H1 (cell line): ENCODE data around the gene KRTAP2-3. TPM values are rescaled to one million over a fixed set of nuclear protein-coding genes. Genes with fewer than 3 reads are reported as not detected.
"Not testable (repeated sequence)": the region's sequence is repeated elsewhere in the genome, so short reads cannot be mapped to it uniquely, and the experiment has no call there.

ENCODE experiments used
- CTCF ChIA-PET: fragments of 300-600 bp; sonication (Branson Sonifier 250); formaldehyde crosslinking; loops from one replicate; lab custom pipeline; 2021; ENCODE audit not compliant: partially characterized antibody; lab: Charles Lee
- POLR2A ChIA-PET: fragments of 300-600 bp; sonication (Branson Sonifier 250); formaldehyde crosslinking; loops from one replicate; lab custom pipeline; 2021; ENCODE audit warnings: inconsistent platforms; ENCODE audit not compliant: partially characterized antibody; lab: Charles Lee
- DNase-seq, 2 experiments: peaks; one replicate each; pipeline versions ENCODE4 v3.0.0 to v3.0.0-alpha.2; 2010 to 2022; ENCODE audit warnings: low spot score in 2 of 2, low read depth in 1 of 2, mixed read lengths in 1 of 2
- FAIRE-seq: peaks from 2 replicates; lab custom pipeline; 2011; peaks lifted over from hg19 to GRCh38; lab: Jason Lieb, UNC
- H2AFZ ChIP-seq: 2 replicates; pipeline ENCODE4 v1.8.1; 2012; ENCODE audit warnings: low read length, inconsistent platforms
- H2AK5ac ChIP-seq: 2 replicates; pipeline ENCODE4 v1.6.1; 2013; ENCODE audit warnings: low read depth, low read length
- H2BK120ac ChIP-seq: replicated peaks from 2 replicates; pipeline ENCODE3; 2013; ENCODE audit warnings: low read depth, low read length, inconsistent platforms
- H2BK12ac ChIP-seq: 2 replicates; pipeline ENCODE4 v1.6.1; 2013; ENCODE audit warnings: low read depth, low read length
- H2BK15ac ChIP-seq: 2 replicates; pipeline ENCODE4 v1.6.1; 2013; ENCODE audit warnings: low read length
- H2BK20ac ChIP-seq: 2 replicates; pipeline ENCODE4 v1.6.1; 2013; ENCODE audit warnings: low read length
- H2BK5ac ChIP-seq: 2 replicates; pipeline ENCODE4 v1.6.1; 2013; ENCODE audit warnings: low read depth, low read length
- H3K14ac ChIP-seq: 2 replicates; pipeline ENCODE4 v1.6.1; 2013; ENCODE audit warnings: inconsistent platforms; ENCODE audit not compliant: insufficient read length
- H3K18ac ChIP-seq: 2 replicates; pipeline ENCODE4 v1.6.1; 2013; ENCODE audit warnings: low read length; ENCODE audit errors: extremely low read depth
- H3K23ac ChIP-seq: 2 replicates; pipeline ENCODE4 v1.6.1; 2013; ENCODE audit warnings: inconsistent platforms; ENCODE audit not compliant: insufficient read length
- H3K23me2 ChIP-seq: 2 replicates; pipeline ENCODE4 v1.6.1; 2013; ENCODE audit warnings: low read depth, low read length
- H3K27ac ChIP-seq: 2 replicates; pipeline ENCODE4 v1.6.1; 2011; ENCODE audit warnings: low read depth, low read length, inconsistent platforms
- H3K27me3 ChIP-seq, 4 experiments: replicated peaks in 1 of 4; 1 replicate in 1 of 4; 2 replicates in 3 of 4; pipeline versions ENCODE4 v1.6.1 to v1.8.1; 2011 to 2013; ENCODE audit warnings: low read length in 3 of 4, mild to moderate bottlenecking in 3 of 4, inconsistent platforms in 2 of 4, mixed read lengths in 2 of 4, moderate library complexity in 1 of 4; ENCODE audit not compliant: control insufficient read depth in 3 of 4, insufficient read depth in 3 of 4; ENCODE audit errors: extremely low read depth in 1 of 4
- H3K36me3 ChIP-seq, 4 experiments: 2 replicates each; pipeline versions ENCODE4 v1.6.1 to v1.8.1; 2011 to 2013; ENCODE audit warnings: mild to moderate bottlenecking in 4 of 4, low read length in 3 of 4, moderate library complexity in 2 of 4, control low read depth in 1 of 4, inconsistent platforms in 1 of 4; ENCODE audit not compliant: insufficient read depth in 4 of 4, control insufficient read depth in 2 of 4
- H3K4ac ChIP-seq: replicated peaks from 2 replicates; pipeline ENCODE3; 2013; ENCODE audit warnings: low read length, low read depth, mixed read lengths, inconsistent platforms; ENCODE audit not compliant: insufficient read length
- H3K4me1 ChIP-seq, 4 experiments: replicated peaks in 1 of 4; 1 replicate in 1 of 4; 2 replicates in 3 of 4; pipeline versions ENCODE4 v1.6.1 to v1.8.1; 2011 to 2013; ENCODE audit warnings: low read length in 3 of 4, inconsistent platforms in 2 of 4, mixed read lengths in 1 of 4; ENCODE audit not compliant: insufficient read depth in 4 of 4, control insufficient read depth in 3 of 4
- H3K4me2 ChIP-seq, 2 experiments: 2 replicates each; pipeline versions ENCODE4 v1.6.1 to v1.8.1; 2011 to 2013; ENCODE audit warnings: low read depth in 2 of 2, low read length in 2 of 2, control low read depth in 1 of 2, inconsistent platforms in 1 of 2, mild to moderate bottlenecking in 1 of 2; ENCODE audit not compliant: insufficient read depth in 1 of 2
- H3K4me3 ChIP-seq, 4 experiments: fragments of 200-600, 300-600 bp in 1 of 4; sonication (generic), shearing (Covaris generic), sonication (Bioruptor Twin) in 1 of 4; 2 replicates each; pipeline versions ENCODE4 v1.5.1 to v1.8.1; 2011 to 2016; ENCODE audit warnings: low read length in 4 of 4, low read depth in 3 of 4, control low read depth in 2 of 4, inconsistent platforms in 2 of 4, mild to moderate bottlenecking in 2 of 4, mixed read lengths in 1 of 4, moderate library complexity in 1 of 4; ENCODE audit not compliant: insufficient read depth in 2 of 4; ENCODE audit errors: extremely low read depth in 1 of 4
- H3K56ac ChIP-seq: replicated peaks from 2 replicates; pipeline ENCODE3; 2013; ENCODE audit warnings: low read depth, mild to moderate bottlenecking, mixed read lengths, low read length, inconsistent platforms; ENCODE audit not compliant: insufficient read length
- H3K79me1 ChIP-seq: 2 replicates; pipeline ENCODE4 v1.6.1; 2013; ENCODE audit warnings: low read depth, low read length, control low read depth
- H3K79me2 ChIP-seq, 2 experiments: 2 replicates each; pipeline versions ENCODE4 v1.6.1 to v1.8.1; 2012 to 2013; ENCODE audit warnings: low read length in 2 of 2, mild to moderate bottlenecking in 2 of 2, inconsistent platforms in 1 of 2; ENCODE audit not compliant: insufficient read depth in 2 of 2, control insufficient read depth in 1 of 2
- H3K9ac ChIP-seq, 4 experiments: replicated peaks in 1 of 4; 1 replicate in 1 of 4; 2 replicates in 3 of 4; pipeline versions ENCODE4 v1.6.1 to v1.8.1; 2011 to 2013; ENCODE audit warnings: low read depth in 3 of 4, low read length in 3 of 4, control low read depth in 2 of 4, mild to moderate bottlenecking in 2 of 4, moderate library complexity in 2 of 4, inconsistent platforms in 1 of 4; ENCODE audit errors: extremely low read depth in 1 of 4
- H3K9me3 ChIP-seq, 2 experiments: 2 replicates each; pipeline versions ENCODE4 v1.6.1 to v1.8.1; 2012 to 2013; ENCODE audit warnings: mild to moderate bottlenecking in 2 of 2, moderate library complexity in 2 of 2, control low read depth in 1 of 2, inconsistent platforms in 1 of 2, low read depth in 1 of 2, low read length in 1 of 2, mixed read lengths in 1 of 2; ENCODE audit not compliant: insufficient read depth in 2 of 2
- H4K20me1 ChIP-seq, 2 experiments: replicated peaks in 1 of 2; 2 replicates each; pipeline versions ENCODE3 to v1.8.1; 2011 to 2013; ENCODE audit warnings: inconsistent platforms in 2 of 2, low read length in 2 of 2, mild to moderate bottlenecking in 1 of 2; ENCODE audit not compliant: insufficient read depth in 2 of 2, control insufficient read depth in 1 of 2
- H4K5ac ChIP-seq: 2 replicates; pipeline ENCODE4 v1.6.1; 2013; ENCODE audit warnings: low read length, low read depth, mixed read lengths, inconsistent platforms; ENCODE audit not compliant: insufficient read length
- H4K8ac ChIP-seq: 2 replicates; pipeline ENCODE4 v1.8.0; 2013; ENCODE audit warnings: mild to moderate bottlenecking, moderate library complexity, low read length, inconsistent platforms; ENCODE audit not compliant: insufficient read depth; ENCODE audit errors: extremely low read depth
- H4K91ac ChIP-seq: replicated peaks from 2 replicates; pipeline ENCODE3; 2013; ENCODE audit warnings: low read length, mixed read lengths, inconsistent platforms; ENCODE audit not compliant: insufficient read length
- HDAC6 ChIP-seq: IDR thresholded peaks from one replicate; pipeline ENCODE4 v1.7.1; 2012; ENCODE audit warnings: low read depth, mild to moderate bottlenecking, inconsistent platforms, low read length, moderate library complexity
- POU5F1 ChIP-seq: IDR thresholded peaks from 2 replicates; pipeline ENCODE4 v1.6.1; 2011; ENCODE audit warnings: low read depth, mild to moderate bottlenecking, low read length, moderate library complexity
- RBBP5 ChIP-seq: IDR thresholded peaks from 2 replicates; pipeline ENCODE4 v1.7.1; 2012; ENCODE audit warnings: low read depth, mild to moderate bottlenecking, inconsistent platforms, low read length, moderate library complexity, borderline replicate concordance
- SP2 ChIP-seq: IDR thresholded peaks from 2 replicates; pipeline ENCODE4 v1.6.1; 2012; ENCODE audit warnings: mild to moderate bottlenecking, low read length, inconsistent platforms
- WGBS, 2 experiments: shearing (Covaris generic) in 1 of 2; methylation state at CpG; one replicate each; pipeline versions ENCODE4 v1.1.6 to v1.1.7; 2013 to 2015; ENCODE audit warnings: low lambda C conversion rate in 2 of 2, mixed read lengths in 2 of 2, inconsistent platforms in 1 of 2, low coverage in 1 of 2, missing lambda C conversion rate in 1 of 2; ENCODE audit not compliant: insufficient replicate concordance in 2 of 2, insufficient coverage in 1 of 2, insufficient read length in 1 of 2; ENCODE audit errors: extremely low coverage in 1 of 2, missing lambda C conversion rate in 1 of 2; 5-methylcytosine and 5-hydroxymethylcytosine counted together
- polyA plus RNA-seq, 7 experiments: library from polyadenylated mRNA; depleted of rRNA in 3 of 7; stranded (reverse) in 5 of 7; unstranded in 2 of 7; fragments of >200 nt in 5 of 7; fragments of 200-250 nt in 2 of 7; gene quantifications; 1 replicate in 5 of 7; 2 replicates in 1 of 7; 4 replicates in 1 of 7; pipeline versions ENCODE4 v1.2.1 to v1.2.3, GENCODE V29; 2011 to 2013; ENCODE audit warnings: missing spikeins in 2 of 7, mixed read lengths in 2 of 7
- total RNA-seq: library from RNA; stranded (reverse); fragmentation: NEBNext Ultra II Directional; extraction: Animal tissue kit (Norgen Biotek cat#: 25700); gene quantifications from 2 replicates; pipeline ENCODE4 v1.2.1, GENCODE V29; 2021
- TF ChIP-seq, protein P1 (sequence below): IDR thresholded peaks from 2 replicates; pipeline ENCODE4 v1.6.1; 2012; ENCODE audit warnings: inconsistent platforms

Gene KRTAP2-3
- total and polyA plus RNA-seq, 2 of the 8 experiments (the other 6 are each of a cell fraction or from before 2014, with no cell fraction given), result not detected

DNA sequence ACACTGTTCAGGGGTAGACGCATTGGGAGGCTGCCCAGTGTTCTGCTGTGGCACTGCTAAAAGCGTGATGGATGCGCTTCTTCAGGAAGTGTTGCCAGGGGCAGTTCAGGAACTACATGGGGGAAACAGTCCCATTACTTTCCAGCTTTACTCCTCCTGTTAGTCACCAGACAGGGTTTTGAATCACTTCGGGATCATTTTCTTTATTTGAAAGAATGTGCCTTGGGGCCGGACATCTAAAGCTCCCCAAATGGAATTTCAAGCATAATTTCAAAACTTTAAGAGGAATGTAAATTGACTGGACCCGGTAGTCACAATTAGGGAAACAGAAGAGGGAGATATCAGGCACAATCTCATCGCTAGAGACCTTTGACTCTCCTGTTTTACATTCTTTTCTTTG lies 11.5 kb downstream of the KRTAP2-3 start (continued):
- TF ChIP-seq RBBP5 (no peak), SP2 (no peak), HDAC6 (no peak), POU5F1 (no peak)
- TF ChIP-seq, protein P1, sequence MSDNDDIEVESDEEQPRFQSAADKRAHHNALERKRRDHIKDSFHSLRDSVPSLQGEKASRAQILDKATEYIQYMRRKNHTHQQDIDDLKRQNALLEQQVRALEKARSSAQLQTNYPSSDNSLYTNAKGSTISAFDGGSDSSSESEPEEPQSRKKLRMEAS, result no peak

DNA sequence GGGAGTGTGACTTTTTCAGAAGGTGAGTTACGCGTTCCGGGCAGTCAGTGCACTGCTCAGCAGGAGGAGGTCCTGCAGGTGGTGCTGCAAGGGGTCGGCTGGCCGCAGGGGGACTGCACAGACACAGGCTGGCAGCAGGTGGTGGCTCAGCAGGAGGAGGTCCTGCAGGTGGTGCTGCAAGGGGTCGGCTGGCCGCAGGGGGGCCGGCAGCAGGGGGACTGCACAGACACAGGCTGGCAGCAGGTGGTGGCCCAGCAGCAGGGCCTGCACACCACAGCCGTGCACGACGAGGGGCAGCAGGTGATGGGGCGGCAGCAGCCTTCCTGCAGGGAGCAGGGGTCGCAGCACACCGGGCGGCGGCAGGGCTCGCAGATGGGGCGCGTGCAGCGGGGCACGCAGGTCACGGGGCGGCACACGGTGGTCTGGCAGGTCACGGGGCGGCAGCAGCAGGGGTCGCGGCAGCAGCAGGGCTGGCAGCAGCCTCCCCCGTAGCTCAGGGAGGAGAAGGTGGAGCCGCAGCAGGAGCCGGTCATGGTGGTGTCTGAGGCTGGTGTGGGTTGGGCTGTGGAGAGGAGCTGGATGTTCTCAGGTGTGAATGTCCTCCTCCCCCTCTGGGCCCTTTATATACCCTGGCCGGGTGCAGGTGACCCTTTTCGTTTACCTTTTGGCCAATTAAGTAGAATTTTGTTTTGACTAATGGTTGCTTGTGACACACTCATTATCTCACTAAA lies 13.0 kb downstream of the KRTAP2-3 start, which contains the start of gene KRTAP2-1:
KRTAP2-1 (minus strand) TSS at position 582 of the 731 bp plus-strand sequence; CDS start at position 533, 49 bp downstream.
- H3K4me3 ChIP-seq, H3K18ac ChIP-seq, H3K23ac ChIP-seq, H4K91ac ChIP-seq, DNase-seq, H3K9ac ChIP-seq, H3K56ac ChIP-seq, H3K27me3 ChIP-seq, H3K9me3 ChIP-seq, H3K27ac ChIP-seq, H2BK120ac ChIP-seq, FAIRE-seq, H3K79me2 ChIP-seq, H3K4me1 ChIP-seq, H2BK12ac ChIP-seq, H3K4me2 ChIP-seq, H2BK20ac ChIP-seq, H3K79me1 ChIP-seq, H2BK5ac ChIP-seq, H2BK15ac ChIP-seq, H3K14ac ChIP-seq, H3K23me2 ChIP-seq, H2AFZ ChIP-seq, H4K5ac ChIP-seq, H4K20me1 ChIP-seq, H2AK5ac ChIP-seq, H3K36me3 ChIP-seq, H3K4ac ChIP-seq: not testable (repeated sequence)
- ChIA-PET CTCF (interaction anchor here (0.5 kb wide), 1 partner anchor 12 kb away, joined by 3 read pairs; no protein-coding TSS in a partner anchor), POLR2A (interaction anchor here (0.6 kb wide), 1 partner anchor 195 kb away, joined by 5 read pairs; no protein-coding TSS in a partner anchor)
- 83% methylated on average over 10 of the region's 33 CpGs; no CpG with 5 or more reads in 1 of the 2 experiments for WGBS, 2 experiments
- H4K8ac ChIP-seq, result 0 out of 2 replicates have a peak within 1 kb of the TSS, but pooled peaks have one; percentile 51
